H9 (cell line): ENCODE measurements around the gene ADAT3. TPM values are rescaled to one million over a fixed set of nuclear protein-coding genes. Genes with fewer than 3 reads are reported as not detected.

Source experiments
- DNase-seq: peaks from one replicate; pipeline ENCODE4 v3.0.0-alpha.2; 2017
- H2AFZ ChIP-seq: one replicate; pipeline ENCODE4 v1.6.1; 2013; ENCODE audit warnings: mild to moderate bottlenecking, low read length, control low read depth, moderate library complexity
- H2AK5ac ChIP-seq: 2 replicates; pipeline ENCODE4 v1.6.1; 2013; ENCODE audit warnings: low read length, control low read depth, mixed read lengths; ENCODE audit not compliant: insufficient read length
- H2BK120ac ChIP-seq: one replicate; pipeline ENCODE4 v1.6.1; 2013; ENCODE audit warnings: low read depth, mild to moderate bottlenecking, low read length, control low read depth, inconsistent platforms; ENCODE audit not compliant: poor library complexity, severe bottlenecking
- H2BK12ac ChIP-seq: 2 replicates; pipeline ENCODE4 v1.6.1; 2013; ENCODE audit warnings: low read length, control low read depth, mixed read lengths, low read depth; ENCODE audit not compliant: insufficient read length
- H2BK15ac ChIP-seq: 2 replicates; pipeline ENCODE4 v1.6.1; 2013; ENCODE audit warnings: low read depth, low read length, control low read depth
- H2BK20ac ChIP-seq: one replicate; pipeline ENCODE4 v1.6.1; 2013; ENCODE audit warnings: low read depth, mild to moderate bottlenecking, low read length, control low read depth, inconsistent platforms; ENCODE audit not compliant: poor library complexity, severe bottlenecking
- H2BK5ac ChIP-seq: 2 replicates; pipeline ENCODE4 v1.6.1; 2013; ENCODE audit warnings: low read length, control low read depth, mixed read lengths; ENCODE audit not compliant: insufficient read length
- H3K14ac ChIP-seq: 2 replicates; pipeline ENCODE4 v1.6.1; 2013; ENCODE audit warnings: low read length, control low read depth; ENCODE audit not compliant: insufficient read depth
- H3K18ac ChIP-seq: 2 replicates; pipeline ENCODE4 v1.6.1; 2013; ENCODE audit warnings: low read depth, mild to moderate bottlenecking, mixed read lengths, low read length, control low read depth; ENCODE audit not compliant: insufficient read length
- H3K23ac ChIP-seq: 2 replicates; pipeline ENCODE4 v1.6.1; 2013; ENCODE audit warnings: low read length, control low read depth, mixed read lengths, low read depth; ENCODE audit not compliant: insufficient read length
- H3K23me2 ChIP-seq: 2 replicates; pipeline ENCODE4 v1.6.1; 2013; ENCODE audit warnings: low read depth, mild to moderate bottlenecking, mixed read lengths, low read length, control low read depth; ENCODE audit not compliant: insufficient read length, poor library complexity, severe bottlenecking
- H3K27ac ChIP-seq: 2 replicates; pipeline ENCODE4 v1.5.1; 2013; ENCODE audit warnings: low read length, control low read depth, mixed read lengths, low read depth; ENCODE audit not compliant: insufficient read length
- H3K27me3 ChIP-seq: 2 replicates; pipeline ENCODE4 v1.6.1; 2013; ENCODE audit warnings: low read length, control low read depth, inconsistent platforms; ENCODE audit not compliant: insufficient read depth
- H3K4ac ChIP-seq: 2 replicates; pipeline ENCODE4 v1.6.1; 2013; ENCODE audit warnings: low read depth, mild to moderate bottlenecking, control low read depth, inconsistent platforms, low read length, moderate library complexity
- H3K4me1 ChIP-seq: 2 replicates; pipeline ENCODE4 v1.6.1; 2013; ENCODE audit warnings: low read length, control low read depth, inconsistent platforms; ENCODE audit not compliant: insufficient read depth
- H3K4me2 ChIP-seq: 2 replicates; pipeline ENCODE4 v1.6.1; 2013; ENCODE audit warnings: low read length, control low read depth, mixed read lengths; ENCODE audit not compliant: insufficient read length, insufficient read depth
- H3K56ac ChIP-seq: 2 replicates; pipeline ENCODE4 v1.6.1; 2013; ENCODE audit warnings: low read depth, mild to moderate bottlenecking, mixed read lengths, low read length, control low read depth; ENCODE audit not compliant: insufficient read length
- H3K79me1 ChIP-seq: 2 replicates; pipeline ENCODE4 v1.6.1; 2013; ENCODE audit warnings: low read depth, mild to moderate bottlenecking, moderate library complexity, low read length, control low read depth, inconsistent platforms; ENCODE audit not compliant: insufficient read depth, poor library complexity, severe bottlenecking
- H3K79me2 ChIP-seq: 2 replicates; pipeline ENCODE4 v1.6.1; 2013; ENCODE audit warnings: low read length, control low read depth, inconsistent platforms; ENCODE audit not compliant: insufficient read depth
- H3K9ac ChIP-seq: 2 replicates; pipeline ENCODE4 v1.6.1; 2013; ENCODE audit warnings: low read length, control low read depth, mixed read lengths; ENCODE audit not compliant: insufficient read length; ENCODE audit errors: extremely low read depth
- H3K9me3 ChIP-seq: one replicate; pipeline ENCODE4 v1.6.1; 2013; ENCODE audit warnings: low read depth, low read length, inconsistent platforms; ENCODE audit not compliant: control insufficient read depth
- H3T11ph ChIP-seq: one replicate; pipeline ENCODE4 v1.6.1; 2013; ENCODE audit warnings: mild to moderate bottlenecking, low read length, control low read depth, inconsistent platforms
- H4K20me1 ChIP-seq: one replicate; pipeline ENCODE4 v1.6.1; 2013; ENCODE audit not compliant: control insufficient read depth, insufficient read length, insufficient read depth
- H4K5ac ChIP-seq: 2 replicates; pipeline ENCODE4 v1.6.1; 2013; ENCODE audit warnings: low read depth, mild to moderate bottlenecking, mixed read lengths, low read length, control low read depth; ENCODE audit not compliant: insufficient read length
- H4K8ac ChIP-seq: replicated peaks from 2 replicates; pipeline ENCODE4 v1.6.1; 2013; ENCODE audit warnings: low read length, control low read depth, mixed read lengths, low read depth; ENCODE audit not compliant: insufficient read length
- H4K91ac ChIP-seq: 2 replicates; pipeline ENCODE4 v1.6.1; 2013; ENCODE audit warnings: low read depth, mild to moderate bottlenecking, moderate library complexity, mixed read lengths, low read length, control low read depth; ENCODE audit not compliant: insufficient read length
- H3K27ac Mint-ChIP-seq, 3 experiments: 2 replicates in 2 of 3; 3 replicates in 1 of 3; pipeline ENCODE4 v1.8.0; 2020 to 2021; ENCODE audit warnings: mixed read lengths in 3 of 3, mild to moderate bottlenecking in 1 of 3, moderate library complexity in 1 of 3
- H3K27me3 Mint-ChIP-seq: 2 replicates; pipeline ENCODE4 v1.8.0; 2021; ENCODE audit warnings: low read depth, mild to moderate bottlenecking, moderate library complexity, mixed read lengths
- H3K36me3 Mint-ChIP-seq, 3 experiments: 2 replicates in 2 of 3; 3 replicates in 1 of 3; pipeline ENCODE4 v1.8.0; 2020 to 2021; ENCODE audit warnings: low read depth in 3 of 3, mixed read lengths in 3 of 3; ENCODE audit not compliant: insufficient read depth in 1 of 3
- H3K4me1 Mint-ChIP-seq, 2 experiments: 2 replicates each; pipeline ENCODE4 v1.8.0; 2020; ENCODE audit warnings: mixed read lengths in 2 of 2
- H3K4me3 Mint-ChIP-seq, 2 experiments: 2 replicates in 1 of 2; 3 replicates in 1 of 2; pipeline ENCODE4 v1.8.0; 2020 to 2021; ENCODE audit warnings: mild to moderate bottlenecking in 2 of 2, mixed read lengths in 2 of 2, moderate library complexity in 1 of 2
- H3K9me3 Mint-ChIP-seq, 2 experiments: 2 replicates in 1 of 2; 3 replicates in 1 of 2; pipeline ENCODE4 v1.8.0; 2020; ENCODE audit warnings: mild to moderate bottlenecking in 2 of 2, mixed read lengths in 2 of 2, moderate library complexity in 1 of 2
- WGBS: extraction: QIAGEN DNeasy Blood & Tissue Kit; methylation state at CpG from one replicate; pipeline ENCODE4 v1.1.7; 2013; ENCODE audit warnings: missing lambda C conversion rate, low lambda C conversion rate, mixed read lengths; ENCODE audit not compliant: insufficient read length; ENCODE audit errors: extremely low coverage; 5-methylcytosine and 5-hydroxymethylcytosine counted together
- total RNA-seq: library from RNA; stranded (reverse); gene quantifications from 2 replicates; pipeline ENCODE4 v1.2.1, GENCODE V29; 2021
- TF ChIP-seq, protein P1 (sequence below): fragments of 200-600 bp; sonication (generic); conservative IDR thresholded peaks from 3 replicates; pipeline ENCODE4 v1.8.0; 2021; ENCODE audit warnings: antibody characterized with exemption, mild to moderate bottlenecking

ADAT3 gene
- total RNA-seq, 1 experiment from 2014 or later, result 12.2 TPM

DNA sequence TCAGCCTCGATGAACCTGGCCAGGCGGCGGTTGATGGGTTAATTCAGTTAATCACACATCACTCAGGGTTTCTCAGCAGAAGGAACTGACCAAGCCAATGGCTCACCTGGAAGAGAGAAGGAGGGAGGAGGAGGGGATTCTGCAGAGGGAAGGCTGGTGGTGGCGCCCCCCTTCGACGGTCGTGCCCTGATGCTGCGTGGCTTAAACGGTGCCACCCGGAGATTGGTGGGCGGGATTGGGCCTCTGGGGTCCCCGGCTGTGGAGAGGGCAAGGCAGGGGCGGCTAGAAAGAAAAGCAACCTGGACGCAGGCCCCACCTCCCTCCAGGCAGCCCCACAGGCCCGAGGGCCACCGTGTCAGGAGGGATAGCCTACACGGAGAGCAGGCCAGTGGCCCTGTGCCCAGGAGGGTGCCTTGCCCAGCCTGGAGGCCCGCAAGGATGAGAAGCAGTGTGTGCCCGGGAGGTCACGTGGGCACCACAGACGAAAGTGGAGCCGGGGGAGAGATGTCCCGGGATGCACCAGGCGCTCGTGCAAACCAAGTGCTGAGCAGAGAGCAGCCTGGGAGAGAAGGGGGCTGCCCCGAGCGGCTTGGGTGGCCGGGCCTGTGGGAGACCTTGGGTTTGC is 51.8 kb downstream of the ADAT3 start:
- Histone ChIP-seq H3K14ac (no peak overlapping the region; the same call in 1 of the 2 replicates), H4K20me1 (peaks cover 2% of the 10 kb centered on the region), H3K18ac (no peak overlapping the region), H2BK5ac (no peak overlapping the region), H4K8ac (no peak overlapping the region), H3K4ac (no peak overlapping the region), H2AK5ac (no peak overlapping the region), H2BK20ac (no peak overlapping the region), H3K9ac (no peak overlapping the region), H3K4me2 (no peak overlapping the region), H2AFZ (no peak overlapping the region), H3K4me1 (no peaks in the 10 kb centered on the region), H2BK12ac (no peak overlapping the region), H3T11ph (no peak overlapping the region), H2BK120ac (no peak overlapping the region), H3K27ac (no peak overlapping the region), H4K5ac (no peak overlapping the region), H3K79me2 (peaks cover 28% of the 10 kb centered on the region; the same call in 1 of the 2 replicates), H3K23me2 (no peaks in the 10 kb centered on the region), H2BK15ac (0 out of 2 replicates have a peak overlapping the region, but pooled peaks have one; percentile 13), H3K27me3 (no peaks in the 10 kb centered on the region), H3K23ac (no peak overlapping the region), H4K91ac (no peak overlapping the region), H3K79me1 (peaks cover 8% of the 10 kb centered on the region), H3K9me3 (no peaks in the 10 kb centered on the region), H3K56ac (no peak overlapping the region)
- no peaks in the 10 kb centered on the region for H3K27me3 Mint-ChIP-seq
- no CpG with 5 or more reads among the region's 28 CpGs for WGBS
- peak; percentile 72 for DNase-seq
- no peaks in the 10 kb centered on the region for H3K9me3 Mint-ChIP-seq
- TF ChIP-seq, protein P1, sequence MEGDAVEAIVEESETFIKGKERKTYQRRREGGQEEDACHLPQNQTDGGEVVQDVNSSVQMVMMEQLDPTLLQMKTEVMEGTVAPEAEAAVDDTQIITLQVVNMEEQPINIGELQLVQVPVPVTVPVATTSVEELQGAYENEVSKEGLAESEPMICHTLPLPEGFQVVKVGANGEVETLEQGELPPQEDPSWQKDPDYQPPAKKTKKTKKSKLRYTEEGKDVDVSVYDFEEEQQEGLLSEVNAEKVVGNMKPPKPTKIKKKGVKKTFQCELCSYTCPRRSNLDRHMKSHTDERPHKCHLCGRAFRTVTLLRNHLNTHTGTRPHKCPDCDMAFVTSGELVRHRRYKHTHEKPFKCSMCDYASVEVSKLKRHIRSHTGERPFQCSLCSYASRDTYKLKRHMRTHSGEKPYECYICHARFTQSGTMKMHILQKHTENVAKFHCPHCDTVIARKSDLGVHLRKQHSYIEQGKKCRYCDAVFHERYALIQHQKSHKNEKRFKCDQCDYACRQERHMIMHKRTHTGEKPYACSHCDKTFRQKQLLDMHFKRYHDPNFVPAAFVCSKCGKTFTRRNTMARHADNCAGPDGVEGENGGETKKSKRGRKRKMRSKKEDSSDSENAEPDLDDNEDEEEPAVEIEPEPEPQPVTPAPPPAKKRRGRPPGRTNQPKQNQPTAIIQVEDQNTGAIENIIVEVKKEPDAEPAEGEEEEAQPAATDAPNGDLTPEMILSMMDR, result peak; percentile 57
- peaks cover 3 to 18% of the 10 kb centered on the region in 2 experiments; a peak in 3 of 4 replicates for H3K4me1 Mint-ChIP-seq
- no peak overlapping the region; a peak in 1 of 5 replicates for H3K4me3 Mint-ChIP-seq
- peaks cover 4 to 13% (median 10%) of the 10 kb centered on the region in 3 experiments; a peak in 6 of 7 replicates for H3K36me3 Mint-ChIP-seq
- H3K27ac Mint-ChIP-seq, result peak overlapping the region in 1 of 3 experiments; percentile 67; a peak in 2 of 7 replicates
